ENCODE data around the gene SLC24A4.

SLC24A4 gene

GRCh38 chr14:92484132-92484823, 161.3 kb downstream of the SLC24A4 start:
- no peak for DNase-seq

GRCh38 chr14:92486881-92487280, 163.9 kb downstream of the SLC24A4 start:
- DNase-seq: no peak

- no peak for DNase-seq
Measured at GRCh38 chr14:92487513-92488133, 164.7 kb downstream of the SLC24A4 start.

- no peak for DNase-seq
Measured at GRCh38 chr14:92489394-92490238, 166.7 kb downstream of the SLC24A4 start.

DNA sequence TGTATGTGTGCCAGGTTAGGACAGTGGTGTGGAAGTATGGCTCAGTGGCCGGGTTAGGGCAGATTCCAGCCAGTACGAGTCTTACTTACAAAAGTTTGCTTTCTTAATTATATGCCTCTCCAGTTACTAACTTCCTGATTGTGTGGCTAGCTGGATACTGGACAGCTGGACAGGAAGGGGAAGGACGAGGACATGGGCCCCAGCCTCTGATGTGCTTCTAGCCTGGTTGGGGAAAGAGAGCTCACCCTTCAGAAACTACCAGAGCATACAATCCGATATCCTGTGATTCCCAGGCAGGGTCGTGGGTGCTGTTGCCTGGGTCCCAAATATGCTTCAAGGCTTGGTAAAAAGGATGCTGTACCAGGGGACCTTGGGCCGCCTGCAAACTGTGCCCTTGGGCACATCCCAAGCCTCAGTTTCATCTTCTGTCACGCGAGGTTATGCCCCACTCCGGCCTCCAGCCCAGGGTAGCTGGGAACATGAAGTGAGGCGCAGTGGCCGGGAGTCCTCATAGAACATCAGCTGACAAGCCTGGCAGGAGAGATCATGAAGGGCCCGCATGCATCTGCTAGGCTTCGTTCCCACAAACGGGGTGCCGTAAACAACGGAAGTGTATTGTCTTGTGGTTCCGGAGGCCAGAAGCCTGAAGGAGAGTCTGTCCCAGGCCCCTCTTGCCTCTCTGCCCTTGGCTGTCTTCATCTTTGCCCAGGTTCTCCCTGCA, 167.4 kb downstream of the SLC24A4 start:
- DNase-seq: no peak

DNA sequence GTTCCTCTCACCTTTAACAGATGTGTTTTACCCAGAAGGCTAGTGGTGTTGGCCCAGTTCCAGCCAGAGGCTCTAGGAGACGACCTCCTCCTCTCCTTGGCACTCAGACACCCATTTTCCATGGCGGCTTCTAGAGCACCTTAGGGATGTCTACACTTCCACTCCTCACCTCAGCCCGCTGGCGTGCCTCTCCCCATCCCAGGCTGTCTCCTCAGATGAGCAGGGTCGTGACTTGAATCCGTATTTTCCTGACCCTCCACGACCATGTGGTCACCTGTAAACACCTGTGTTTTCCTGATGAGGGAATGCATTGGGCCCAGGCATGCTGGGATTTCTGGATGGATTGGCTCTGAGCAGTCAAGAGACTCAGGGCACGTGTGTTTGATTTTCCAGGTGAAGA, 168.8 kb downstream of the SLC24A4 start:
- DNase-seq: no peak

GRCh38 chr14:92492258-92492657, 169.3 kb downstream of the SLC24A4 start:
- DNase-seq: no peak

DNA sequence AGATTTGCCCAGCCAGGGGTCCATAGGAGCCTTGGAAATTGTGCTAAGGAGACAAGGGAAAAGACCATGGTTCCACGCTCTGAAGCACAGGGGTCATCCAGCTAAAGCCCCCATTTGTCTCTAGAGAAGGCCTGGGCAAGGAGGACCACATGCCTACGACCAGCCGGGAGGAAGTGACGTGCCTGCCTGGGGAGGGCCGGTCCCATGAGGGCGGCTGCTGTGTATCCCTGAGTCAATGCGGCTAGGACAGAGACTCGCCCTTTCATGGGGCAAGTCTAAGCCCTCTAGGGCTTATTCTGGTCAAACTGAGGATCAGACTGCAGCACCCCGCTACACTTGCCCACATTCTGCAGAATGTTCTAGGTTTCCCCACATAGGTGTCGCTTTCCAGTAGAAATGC, 170.1 kb downstream of the SLC24A4 start:
- no peak for DNase-seq

DNA sequence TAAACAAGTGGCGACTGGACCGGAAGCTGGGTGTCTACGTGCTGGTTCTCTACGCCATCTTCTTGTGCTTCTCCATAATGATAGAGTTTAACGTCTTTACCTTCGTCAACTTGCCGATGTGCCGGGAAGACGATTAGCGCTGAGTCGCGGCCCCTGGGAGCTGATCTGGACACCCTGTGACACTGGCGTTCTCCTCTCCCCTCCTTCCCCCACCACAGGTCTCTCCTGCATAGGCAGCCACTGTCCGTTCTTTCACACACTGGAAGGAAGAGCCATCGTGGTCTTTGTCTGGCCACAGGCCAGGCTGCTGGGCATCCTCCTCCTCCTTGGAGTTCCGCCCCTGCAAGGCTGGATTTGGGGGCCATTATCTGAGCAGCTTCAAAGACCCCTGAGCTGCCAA, 170.5 kb downstream of the SLC24A4 start:
- no peak for DNase-seq

GRCh38 chr14:92494512-92494911, 171.5 kb downstream of the SLC24A4 start:
- no peak for DNase-seq

DNA sequence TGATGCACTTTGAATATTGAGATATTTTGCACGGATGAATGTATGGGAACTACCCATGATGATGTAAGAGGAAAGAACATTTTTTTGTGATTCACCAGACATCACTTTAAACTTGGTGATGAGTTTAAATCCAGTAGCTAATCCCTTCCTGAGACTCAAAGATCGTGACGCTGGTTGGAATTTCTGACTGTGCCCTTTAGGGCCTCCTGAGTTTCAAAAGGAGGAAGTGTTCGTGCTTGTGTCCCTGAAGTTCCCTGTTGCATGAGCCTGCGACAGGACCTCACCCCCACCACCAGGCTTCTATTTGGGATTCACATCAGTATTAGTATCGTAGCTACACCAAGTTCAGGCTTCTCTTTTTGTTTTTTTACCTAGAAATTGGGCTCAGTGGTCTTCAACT, 172.1 kb downstream of the SLC24A4 start:
- no peak for DNase-seq

- DNase-seq: no peak
Measured at GRCh38 chr14:92496191-92496857, 173.4 kb downstream of the SLC24A4 start.

GRCh38 chr14:92497391-92497790, 174.4 kb downstream of the SLC24A4 start:
- no peak for DNase-seq

DNA sequence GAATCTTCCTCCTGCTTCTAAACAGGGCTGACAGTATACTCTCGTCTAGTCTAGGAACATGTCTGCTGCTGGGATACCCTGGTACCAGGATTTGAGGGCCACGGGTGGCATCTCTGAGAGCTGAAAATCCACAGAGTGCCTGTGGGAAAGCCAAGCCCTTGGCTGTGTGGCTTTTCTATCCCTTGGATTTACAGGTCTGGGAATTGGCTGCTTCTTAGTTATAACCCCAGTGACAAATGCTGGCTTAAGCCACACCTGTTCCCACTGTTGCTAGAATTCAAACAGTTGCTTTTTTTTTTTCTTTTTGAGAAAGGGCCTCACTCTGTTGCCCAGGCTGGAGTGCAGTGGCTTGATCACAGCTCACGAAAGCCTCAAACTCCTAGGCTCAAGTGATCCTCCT, 176.3 kb downstream of the SLC24A4 start:
- DNase-seq: no peak

DNA sequence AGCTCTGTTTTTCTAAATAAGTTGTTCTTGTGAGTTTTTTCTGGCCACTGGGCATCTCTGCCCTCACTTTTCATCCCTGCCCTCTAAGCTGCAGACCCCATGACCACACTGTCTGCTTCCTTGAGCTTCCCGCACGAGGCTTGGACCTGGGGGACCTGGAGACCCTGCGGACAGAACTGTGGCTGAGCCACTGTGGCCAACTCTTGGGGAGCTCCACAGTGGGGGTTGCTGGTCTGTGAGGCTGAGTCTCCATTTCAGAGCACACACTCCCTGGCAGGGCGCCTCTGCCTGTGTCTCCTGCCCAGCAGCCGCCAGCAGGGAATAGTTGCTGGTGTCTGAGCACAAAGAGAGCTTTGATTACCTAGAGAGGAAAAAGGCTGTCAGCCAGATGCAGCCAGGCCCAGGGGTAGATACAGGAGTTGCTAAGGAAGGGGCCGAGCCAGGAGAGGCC, 177.6 kb downstream of the SLC24A4 start:
- DNase-seq: no peak

DNA sequence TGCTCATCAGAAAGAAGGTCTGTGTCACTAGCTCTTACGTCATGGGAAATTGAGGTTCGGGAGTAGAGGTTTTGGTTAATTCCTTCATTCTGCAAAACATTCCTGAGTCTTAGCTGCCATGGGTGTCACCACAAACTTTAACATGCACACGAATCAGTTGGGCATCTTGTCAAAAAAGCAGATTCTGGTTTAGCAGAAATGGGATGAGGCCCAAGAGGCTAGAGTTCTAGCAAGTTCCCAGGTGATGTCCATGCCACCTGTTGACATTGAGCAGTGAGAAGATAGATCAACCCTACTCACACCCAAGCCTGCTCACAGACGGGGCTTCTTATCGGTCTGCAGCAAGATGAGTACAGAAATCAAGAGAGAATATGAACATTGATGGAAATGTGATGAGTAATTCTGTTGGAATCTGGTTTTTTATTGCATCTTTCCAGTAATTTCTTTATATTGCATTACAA, 179.0 kb downstream of the SLC24A4 start:
- no peak for DNase-seq

DNA sequence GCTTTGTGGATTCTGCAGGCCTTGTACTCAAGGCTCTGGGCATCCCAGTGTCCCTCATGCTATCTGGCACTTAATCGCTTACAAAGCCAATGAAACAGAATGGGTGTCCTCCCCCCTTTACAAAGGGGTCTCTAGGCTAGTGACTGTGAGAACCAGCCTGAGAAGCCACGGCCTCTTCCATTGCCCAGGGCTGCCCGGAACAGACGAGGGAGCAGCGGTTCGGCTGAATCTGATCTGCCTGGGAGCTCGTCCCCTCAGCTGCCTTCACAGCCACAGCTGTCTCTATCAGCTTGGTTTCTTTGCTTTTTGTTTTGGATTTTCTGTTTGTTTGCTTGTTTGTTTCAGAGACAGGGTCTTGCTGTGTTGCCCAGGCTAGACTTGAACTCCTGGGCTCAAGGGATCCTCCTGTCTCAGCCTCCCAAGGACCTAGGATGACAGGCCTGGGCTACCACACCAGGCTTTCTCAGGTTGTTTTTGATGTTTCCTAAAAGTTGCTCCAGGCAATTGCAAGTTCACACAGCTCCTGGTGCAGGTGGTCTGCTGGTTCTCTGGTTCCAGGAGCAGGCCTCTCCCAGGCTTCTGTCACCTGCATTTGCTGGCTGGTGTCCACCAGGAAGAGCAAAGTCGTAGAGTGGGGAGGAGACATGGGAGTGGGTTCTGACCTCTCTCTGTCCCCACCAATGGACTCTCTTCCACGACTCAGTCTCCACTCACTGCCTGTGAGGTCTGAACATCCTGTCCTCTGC, 179.7 kb downstream of the SLC24A4 start:
- no peak for DNase-seq

- DNase-seq: no peak
Measured at GRCh38 chr14:92503756-92504491, 181.0 kb downstream of the SLC24A4 start.

- DNase-seq: no peak
Measured at GRCh38 chr14:92505826-92506225, 182.9 kb downstream of the SLC24A4 start.

GRCh38 chr14:92506231-92506630, 183.3 kb downstream of the SLC24A4 start:
- DNase-seq: no peak
